ENCODE results near the gene GCN1. TPM values are rescaled to one million over a fixed set of nuclear protein-coding genes. Genes with fewer than 3 reads are reported as not detected.

GCN1 gene
- total RNA-seq, 1 donor from 2014 or later: 134 TPM

DNA sequence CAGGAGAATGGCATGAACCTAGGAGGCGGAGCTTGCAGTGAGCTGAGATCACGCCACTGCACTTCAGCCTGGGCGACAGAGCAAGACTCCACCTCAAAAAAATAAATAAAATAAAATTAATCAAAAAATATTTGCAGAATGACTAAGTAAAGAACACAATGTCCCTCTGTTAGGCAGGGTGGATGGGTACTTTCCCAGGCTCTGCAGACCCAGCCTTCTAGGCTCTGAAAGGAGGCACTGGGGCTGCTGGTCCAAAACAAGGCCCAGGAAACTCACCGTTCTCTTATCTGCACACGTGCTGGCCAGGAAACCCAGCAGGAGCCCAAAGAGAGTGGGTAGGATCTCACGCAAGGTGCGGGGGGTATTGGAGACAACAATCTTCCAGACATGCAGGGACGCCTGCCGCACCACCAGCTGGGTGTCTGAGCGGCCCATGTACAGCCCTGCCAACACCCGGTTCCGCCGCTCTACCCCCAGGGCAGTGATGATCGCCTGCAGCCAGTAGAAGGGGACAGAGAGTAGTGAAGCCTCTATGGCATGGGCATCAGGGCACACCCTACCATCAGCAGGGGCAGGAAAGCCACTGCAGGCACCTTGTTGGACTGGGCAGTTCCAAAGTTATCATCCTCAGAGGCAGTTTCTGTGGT lies 52.2 kb downstream of the GCN1 start:
- Mint-ChIP-seq H3K4me1 (no peaks in the 10 kb centered on the region), H3K27ac (no peak overlapping the region), H3K4me3 (no peak overlapping the region), H3K9me3 (no peaks in the 10 kb centered on the region), H3K36me3 (peaks cover 43% of the 10 kb centered on the region), H3K27me3 (ENCODE audit: low read depth) (no peaks in the 10 kb centered on the region)
- TF ChIP-seq, protein P1, sequence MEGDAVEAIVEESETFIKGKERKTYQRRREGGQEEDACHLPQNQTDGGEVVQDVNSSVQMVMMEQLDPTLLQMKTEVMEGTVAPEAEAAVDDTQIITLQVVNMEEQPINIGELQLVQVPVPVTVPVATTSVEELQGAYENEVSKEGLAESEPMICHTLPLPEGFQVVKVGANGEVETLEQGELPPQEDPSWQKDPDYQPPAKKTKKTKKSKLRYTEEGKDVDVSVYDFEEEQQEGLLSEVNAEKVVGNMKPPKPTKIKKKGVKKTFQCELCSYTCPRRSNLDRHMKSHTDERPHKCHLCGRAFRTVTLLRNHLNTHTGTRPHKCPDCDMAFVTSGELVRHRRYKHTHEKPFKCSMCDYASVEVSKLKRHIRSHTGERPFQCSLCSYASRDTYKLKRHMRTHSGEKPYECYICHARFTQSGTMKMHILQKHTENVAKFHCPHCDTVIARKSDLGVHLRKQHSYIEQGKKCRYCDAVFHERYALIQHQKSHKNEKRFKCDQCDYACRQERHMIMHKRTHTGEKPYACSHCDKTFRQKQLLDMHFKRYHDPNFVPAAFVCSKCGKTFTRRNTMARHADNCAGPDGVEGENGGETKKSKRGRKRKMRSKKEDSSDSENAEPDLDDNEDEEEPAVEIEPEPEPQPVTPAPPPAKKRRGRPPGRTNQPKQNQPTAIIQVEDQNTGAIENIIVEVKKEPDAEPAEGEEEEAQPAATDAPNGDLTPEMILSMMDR (IDR thresholded peaks at IDR 0.05; ENCODE audit: unreplicated experiment): no peak
- no peak for DNase-seq (ENCODE audit: low spot score in 2 of 2, unreplicated experiment in 2 of 2)

DNA sequence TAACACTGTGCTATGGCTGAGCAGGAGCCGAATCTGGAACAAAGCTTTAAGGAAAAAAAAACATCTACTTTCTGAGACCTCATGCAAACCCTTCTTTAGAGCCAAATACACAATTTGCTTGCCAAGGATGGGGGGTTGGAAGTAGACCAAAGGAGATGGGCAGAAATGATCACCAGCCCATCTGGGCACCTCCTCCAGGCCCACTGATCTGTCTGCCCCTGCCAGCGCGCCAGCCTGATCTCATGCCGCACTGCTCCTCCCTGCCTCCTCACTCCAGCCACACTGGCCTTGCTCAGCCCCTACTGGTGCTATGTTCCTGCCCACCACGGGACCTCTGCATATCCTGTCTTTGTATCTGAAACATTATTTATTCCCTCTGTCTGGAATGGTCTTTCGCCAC lies 53.2 kb downstream of the GCN1 start:
- Mint-ChIP-seq H3K9me3 (no peaks in the 10 kb centered on the region), H3K4me1 (no peaks in the 10 kb centered on the region), H3K36me3 (peaks cover 43% of the 10 kb centered on the region), H3K27ac (no peak overlapping the region), H3K4me3 (no peak overlapping the region), H3K27me3 (ENCODE audit: low read depth) (no peaks in the 10 kb centered on the region)
- DNase-seq (ENCODE audit: low spot score in 2 of 2, unreplicated experiment in 2 of 2): no peak
- TF ChIP-seq, protein P1 (IDR thresholded peaks at IDR 0.05; ENCODE audit: unreplicated experiment): no peak

DNA sequence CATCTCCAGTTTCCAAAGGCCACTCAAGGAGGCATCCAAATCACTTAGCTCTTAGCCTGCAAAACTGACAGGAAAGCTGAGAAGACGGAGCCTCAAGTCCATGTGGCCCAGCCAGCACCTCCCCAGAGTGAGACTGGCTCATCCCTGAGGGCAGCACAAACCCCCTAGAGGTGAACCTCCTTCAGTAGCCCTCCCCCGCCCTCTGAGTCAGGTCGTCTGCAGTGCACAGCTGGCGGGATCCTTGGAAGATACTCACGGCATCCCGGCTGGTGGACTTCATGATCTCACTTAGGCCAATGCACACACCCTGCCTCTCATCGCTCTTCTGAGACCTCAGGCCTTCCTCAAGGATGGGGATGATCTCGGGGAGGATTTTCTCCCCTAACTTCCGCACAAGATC lies 53.9 kb downstream of the GCN1 start:
- peaks cover 48% of the 10 kb centered on the region for H3K36me3 Mint-ChIP-seq
- DNase-seq (ENCODE audit: low spot score in 2 of 2, unreplicated experiment in 2 of 2): no peak
- no peaks in the 10 kb centered on the region for H3K4me1 Mint-ChIP-seq
- H3K27ac Mint-ChIP-seq: no peak overlapping the region
- H3K4me3 Mint-ChIP-seq: no peak overlapping the region
- no peaks in the 10 kb centered on the region for H3K27me3 Mint-ChIP-seq (ENCODE audit: low read depth)
- TF ChIP-seq, protein P1 (IDR thresholded peaks at IDR 0.05; ENCODE audit: unreplicated experiment): no peak
- H3K9me3 Mint-ChIP-seq: no peaks in the 10 kb centered on the region

DNA sequence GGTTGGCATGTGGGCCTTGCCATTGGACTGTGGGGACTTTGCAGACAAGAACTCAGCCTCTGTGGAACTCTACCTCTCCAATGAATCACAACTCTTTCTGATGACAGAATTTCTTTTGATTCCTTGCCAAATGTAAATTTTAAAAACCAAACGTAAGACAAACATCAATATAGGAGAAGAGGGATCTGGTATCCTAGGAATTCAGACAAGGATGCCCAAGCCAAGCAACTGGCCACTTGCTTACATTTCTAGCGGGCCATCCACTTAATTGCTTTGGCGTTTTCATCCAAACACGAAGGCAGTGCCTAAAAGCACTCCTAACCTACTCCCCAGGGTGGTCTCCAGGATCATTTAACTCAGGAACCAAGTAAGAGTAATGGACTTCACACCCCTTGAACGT lies 54.6 kb downstream of the GCN1 start:
- no peaks in the 10 kb centered on the region for H3K27me3 Mint-ChIP-seq (ENCODE audit: low read depth)
- H3K36me3 Mint-ChIP-seq: peaks cover 50% of the 10 kb centered on the region
- H3K4me3 Mint-ChIP-seq: no peak overlapping the region
- no peaks in the 10 kb centered on the region for H3K4me1 Mint-ChIP-seq
- H3K27ac Mint-ChIP-seq: no peak overlapping the region
- TF ChIP-seq, protein P1 (IDR thresholded peaks at IDR 0.05; ENCODE audit: unreplicated experiment): no peak
- no peak for DNase-seq (ENCODE audit: low spot score in 2 of 2, unreplicated experiment in 2 of 2)
- no peaks in the 10 kb centered on the region for H3K9me3 Mint-ChIP-seq

DNA sequence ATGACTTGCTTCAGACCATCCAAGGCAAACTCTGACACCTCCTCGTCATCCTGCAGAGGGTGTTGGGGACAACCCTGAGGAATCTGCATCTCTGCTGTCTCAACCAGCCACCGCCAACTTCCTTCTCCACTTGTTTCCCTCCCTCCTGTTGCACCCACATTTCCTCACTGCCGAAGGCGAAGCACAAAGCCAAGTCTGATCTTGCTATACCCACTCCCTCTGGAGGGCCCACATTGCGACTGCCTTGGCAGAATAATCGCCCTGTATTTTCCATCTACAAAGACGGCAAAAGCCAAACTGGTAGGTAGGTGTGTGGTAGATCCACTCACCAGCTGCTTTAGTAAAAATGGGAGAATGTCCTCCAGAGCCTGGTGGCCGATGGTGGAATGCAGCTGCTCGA lies 56.1 kb downstream of the GCN1 start:
- Mint-ChIP-seq H3K36me3 (peaks cover 46% of the 10 kb centered on the region), H3K9me3 (no peaks in the 10 kb centered on the region), H3K27me3 (ENCODE audit: low read depth) (no peaks in the 10 kb centered on the region), H3K4me1 (no peaks in the 10 kb centered on the region), H3K4me3 (no peak overlapping the region), H3K27ac (no peak overlapping the region)
- TF ChIP-seq, protein P1 (IDR thresholded peaks at IDR 0.05; ENCODE audit: unreplicated experiment): no peak
- no peak for DNase-seq (ENCODE audit: low spot score in 2 of 2, unreplicated experiment in 2 of 2)

DNA sequence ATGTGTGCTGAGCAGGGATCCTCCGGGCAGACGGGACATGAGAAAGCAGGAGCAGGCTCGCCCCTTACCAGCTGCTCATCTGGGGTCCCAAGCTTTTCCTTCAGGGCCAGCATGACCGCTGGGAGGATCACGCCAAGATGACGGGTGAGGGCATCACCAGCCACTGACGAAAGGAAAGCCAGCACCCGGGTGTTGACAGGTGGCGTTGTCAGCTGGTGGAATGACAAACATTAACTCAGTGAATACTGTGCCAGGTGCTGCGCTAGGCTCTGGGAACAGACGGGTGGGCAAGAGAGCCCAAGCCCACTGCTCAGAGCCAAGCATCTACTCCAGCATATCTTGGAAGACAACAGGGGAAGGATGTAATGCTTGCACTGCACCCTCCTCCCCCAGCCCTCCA lies 56.7 kb downstream of the GCN1 start:
- H3K27me3 Mint-ChIP-seq (ENCODE audit: low read depth): no peaks in the 10 kb centered on the region
- H3K4me1 Mint-ChIP-seq: no peaks in the 10 kb centered on the region
- DNase-seq (ENCODE audit: low spot score in 2 of 2, unreplicated experiment in 2 of 2): no peak
- no peak overlapping the region for H3K27ac Mint-ChIP-seq
- H3K36me3 Mint-ChIP-seq: peaks cover 46% of the 10 kb centered on the region
- no peaks in the 10 kb centered on the region for H3K9me3 Mint-ChIP-seq
- TF ChIP-seq, protein P1 (IDR thresholded peaks at IDR 0.05; ENCODE audit: unreplicated experiment): no peak
- H3K4me3 Mint-ChIP-seq: no peak overlapping the region
